Measurements from ENCODE around the gene GOLGA7B. TPM values are rescaled to one million over a fixed set of nuclear protein-coding genes. Genes with fewer than 3 reads are reported as not detected.
A peak's percentile ranks its signal among the peaks of the same experiment; 100 is the strongest.

Gene GOLGA7B
- 0.05 TPM in 1 of 2 replicates, not detected in the other for total RNA-seq
- long read RNA-seq: 0 reads

GRCh38 chr10:97849687-97850402 is at the start of gene GOLGA7B:
TSS of gene GOLGA7B (plus strand) at chr10:97849843. CDS start at chr10:97850304, 461 bp downstream.
- no peaks in the 10 kb centered on the region for H3K36me3 Mint-ChIP-seq (ENCODE audit: unreplicated experiment)
- DNase-seq (ENCODE audit: extremely low spot score, unreplicated experiment): no peak
- peak within 1 kb of the TSS; percentile 62 for H3K4me3 Mint-ChIP-seq (ENCODE audit: unreplicated experiment)
- peaks cover 23% of the 10 kb centered on the region for H3K27me3 Mint-ChIP-seq (ENCODE audit: unreplicated experiment)
- H3K9me3 Mint-ChIP-seq (ENCODE audit: unreplicated experiment): no peaks in the 10 kb centered on the region
- TF ChIP-seq CTCF (IDR thresholded peaks at IDR 0.05): no peak
- H3K4me1 Mint-ChIP-seq (ENCODE audit: unreplicated experiment): peaks cover 18% of the 10 kb centered on the region
- H3K27ac Mint-ChIP-seq (ENCODE audit: unreplicated experiment): no peak within 1 kb of the TSS

GRCh38 chr10:97800474-97800873 is 49.2 kb upstream of the GOLGA7B start:
- no peak for DNase-seq (ENCODE audit: extremely low spot score, unreplicated experiment)
- Mint-ChIP-seq H3K27me3 (ENCODE audit: unreplicated experiment) (peaks cover 64% of the 10 kb centered on the region), H3K36me3 (ENCODE audit: unreplicated experiment) (no peaks in the 10 kb centered on the region), H3K4me3 (ENCODE audit: unreplicated experiment) (no peak overlapping the region), H3K4me1 (ENCODE audit: unreplicated experiment) (no peaks in the 10 kb centered on the region), H3K27ac (ENCODE audit: unreplicated experiment) (no peak overlapping the region), H3K9me3 (ENCODE audit: unreplicated experiment) (peaks cover 11% of the 10 kb centered on the region)
- TF ChIP-seq CTCF (IDR thresholded peaks at IDR 0.05): no peak

- no peak for TF ChIP-seq CTCF (IDR thresholded peaks at IDR 0.05)
- Mint-ChIP-seq H3K27me3 (ENCODE audit: unreplicated experiment) (peaks cover 61% of the 10 kb centered on the region), H3K27ac (ENCODE audit: unreplicated experiment) (no peak overlapping the region), H3K4me3 (ENCODE audit: unreplicated experiment) (no peak overlapping the region), H3K36me3 (ENCODE audit: unreplicated experiment) (no peaks in the 10 kb centered on the region), H3K9me3 (ENCODE audit: unreplicated experiment) (peaks cover 11% of the 10 kb centered on the region), H3K4me1 (ENCODE audit: unreplicated experiment) (no peaks in the 10 kb centered on the region)
- no peak for DNase-seq (ENCODE audit: extremely low spot score, unreplicated experiment)
Observed at GRCh38 chr10:97801422-97801821, 48.2 kb upstream of the GOLGA7B start.

GRCh38 chr10:97805096-97805884 is 44.4 kb upstream of the GOLGA7B start:
- H3K36me3 Mint-ChIP-seq (ENCODE audit: unreplicated experiment): no peaks in the 10 kb centered on the region
- H3K27me3 Mint-ChIP-seq (ENCODE audit: unreplicated experiment): peaks cover 34% of the 10 kb centered on the region
- H3K4me1 Mint-ChIP-seq (ENCODE audit: unreplicated experiment): no peaks in the 10 kb centered on the region
- H3K4me3 Mint-ChIP-seq (ENCODE audit: unreplicated experiment): no peak overlapping the region
- TF ChIP-seq CTCF (IDR thresholded peaks at IDR 0.05): no peak
- no peak overlapping the region for H3K27ac Mint-ChIP-seq (ENCODE audit: unreplicated experiment)
- no peaks in the 10 kb centered on the region for H3K9me3 Mint-ChIP-seq (ENCODE audit: unreplicated experiment)
- no peak for DNase-seq (ENCODE audit: extremely low spot score, unreplicated experiment)

GRCh38 chr10:97805949-97806348 is 43.7 kb upstream of the GOLGA7B start:
- Mint-ChIP-seq H3K36me3 (ENCODE audit: unreplicated experiment) (no peaks in the 10 kb centered on the region), H3K27me3 (ENCODE audit: unreplicated experiment) (peaks cover 28% of the 10 kb centered on the region), H3K4me1 (ENCODE audit: unreplicated experiment) (no peaks in the 10 kb centered on the region), H3K27ac (ENCODE audit: unreplicated experiment) (no peak overlapping the region), H3K9me3 (ENCODE audit: unreplicated experiment) (no peaks in the 10 kb centered on the region), H3K4me3 (ENCODE audit: unreplicated experiment) (no peak overlapping the region)
- DNase-seq (ENCODE audit: extremely low spot score, unreplicated experiment): no peak
- TF ChIP-seq CTCF (IDR thresholded peaks at IDR 0.05): no peak

All from osteocyte (in vitro differentiated cells).